HG02642 (cell line): ENCODE measurements around the gene RPS6KA5.
"Not testable (repeated sequence)": the region's sequence is repeated elsewhere in the genome, so short reads cannot be mapped to it uniquely, and the experiment has no call there.

Source experiments
- ATAC-seq: cut with Tn5 transposase; IDR thresholded peaks from one replicate; pipeline ENCODE4 v1.9.1; 2021; ENCODE audit warnings: mild to moderate bottlenecking; ENCODE audit not compliant: unreplicated experiment, poor library complexity

The RPS6KA5 gene

GRCh38 chr14:90844321-90844720, 216.1 kb downstream of the RPS6KA5 start:
- no peak for ATAC-seq

DNA sequence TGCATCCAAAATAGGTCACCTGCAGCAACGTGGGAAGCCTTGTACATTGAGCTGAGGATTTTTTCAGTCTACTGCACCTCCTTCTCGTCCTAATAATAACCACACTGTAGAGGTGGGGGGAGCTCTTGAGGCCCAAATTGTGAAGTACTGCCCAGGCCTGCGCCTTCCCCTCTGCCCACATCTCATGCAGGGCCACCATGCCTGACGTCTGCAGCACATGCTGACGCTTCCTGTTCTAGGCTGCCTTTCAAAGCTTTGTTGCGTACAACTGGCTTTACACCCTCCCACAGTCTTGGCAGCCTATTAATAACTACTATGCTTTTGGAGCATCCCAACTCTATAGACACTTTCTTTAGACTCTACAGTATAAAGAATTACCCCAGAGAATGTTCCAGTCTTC, 217.7 kb downstream of the RPS6KA5 start:
- no peak for ATAC-seq

- not testable (repeated sequence) for ATAC-seq
These were observed 219.8 kb downstream of the RPS6KA5 start for GRCh38 chr14:90840667-90841066.

DNA sequence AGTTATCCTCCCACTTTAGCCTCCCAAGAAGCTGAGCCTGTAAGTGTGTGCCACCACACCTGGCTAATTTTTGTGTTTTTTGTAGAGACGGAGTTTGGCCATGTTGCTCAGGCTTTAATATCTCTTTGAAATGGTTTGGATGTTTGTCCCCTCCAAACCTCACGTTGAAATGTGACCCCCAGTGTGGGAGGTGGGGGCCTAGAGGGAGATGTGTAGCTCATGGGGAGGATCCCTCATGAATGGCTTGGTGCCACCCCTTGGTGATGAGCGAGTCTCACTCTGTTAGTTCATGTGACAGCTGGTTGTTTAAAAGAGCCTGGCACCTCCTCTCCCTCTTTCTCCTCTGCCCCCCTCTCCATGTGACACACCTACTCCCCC, 220.6 kb downstream of the RPS6KA5 start:
- no peak for ATAC-seq

DNA sequence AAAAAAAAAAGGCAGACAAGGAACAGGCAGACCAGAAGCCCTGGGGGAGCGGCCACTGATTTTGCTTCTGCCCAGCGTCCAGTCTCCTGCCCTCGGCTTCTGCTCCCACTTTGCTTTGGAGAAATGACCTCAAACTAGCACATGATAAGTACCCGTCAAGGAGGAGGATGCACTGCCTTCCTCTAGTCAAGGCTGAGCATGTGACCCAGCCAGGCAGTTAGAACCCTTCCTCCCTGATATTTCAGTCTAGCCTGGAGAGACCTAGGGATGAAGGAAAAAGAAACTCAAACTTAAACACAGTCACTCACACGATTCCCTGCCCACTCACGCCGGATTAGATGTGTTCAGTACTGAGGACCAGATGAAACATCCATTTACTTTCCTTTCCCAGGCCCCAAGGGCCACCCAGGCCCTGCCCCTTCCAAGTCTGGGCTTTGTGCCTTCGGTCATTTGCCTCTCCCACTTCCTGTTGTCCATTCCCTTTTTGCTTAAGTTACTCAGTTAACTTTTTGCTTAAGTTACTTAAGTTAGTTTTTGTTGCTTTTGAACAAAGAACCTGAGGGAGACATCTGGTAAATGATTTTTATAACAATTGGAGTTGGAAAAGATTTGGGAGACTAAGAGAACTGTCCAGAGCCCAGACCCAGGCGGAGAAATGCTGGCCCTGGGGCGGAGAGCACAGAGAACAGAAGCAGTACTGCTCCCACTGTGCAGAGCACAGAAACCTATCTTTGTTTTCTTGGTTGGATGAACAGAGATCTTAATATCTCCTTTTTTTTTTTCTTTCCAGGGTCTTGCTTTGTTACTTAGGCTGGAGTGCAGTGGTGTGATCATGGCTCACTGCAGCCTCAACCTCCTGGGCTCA, 221.2 kb downstream of the RPS6KA5 start:
- ATAC-seq, result no peak

GRCh38 chr14:90838531-90838930, 221.9 kb downstream of the RPS6KA5 start:
- not testable (repeated sequence) for ATAC-seq

DNA sequence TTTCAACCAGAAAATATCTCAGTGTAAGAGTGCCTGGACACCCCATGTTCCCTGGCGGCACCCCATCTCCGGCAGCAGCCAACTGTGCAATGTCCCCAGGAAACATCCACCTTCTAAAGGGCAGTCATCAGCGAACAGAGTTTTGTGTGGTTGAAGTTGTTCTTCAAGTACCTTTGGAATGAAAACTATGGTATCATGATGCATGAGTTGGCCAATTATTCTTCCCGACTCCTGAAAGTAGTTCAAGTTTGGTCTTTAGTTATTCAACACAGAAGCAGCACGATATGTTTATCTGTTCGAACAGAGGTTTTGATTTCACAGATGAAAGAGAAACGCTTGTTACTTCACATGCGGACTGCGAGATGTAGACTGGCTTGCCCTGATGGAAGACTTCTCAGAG, 223.1 kb downstream of the RPS6KA5 start:
- no peak for ATAC-seq

DNA sequence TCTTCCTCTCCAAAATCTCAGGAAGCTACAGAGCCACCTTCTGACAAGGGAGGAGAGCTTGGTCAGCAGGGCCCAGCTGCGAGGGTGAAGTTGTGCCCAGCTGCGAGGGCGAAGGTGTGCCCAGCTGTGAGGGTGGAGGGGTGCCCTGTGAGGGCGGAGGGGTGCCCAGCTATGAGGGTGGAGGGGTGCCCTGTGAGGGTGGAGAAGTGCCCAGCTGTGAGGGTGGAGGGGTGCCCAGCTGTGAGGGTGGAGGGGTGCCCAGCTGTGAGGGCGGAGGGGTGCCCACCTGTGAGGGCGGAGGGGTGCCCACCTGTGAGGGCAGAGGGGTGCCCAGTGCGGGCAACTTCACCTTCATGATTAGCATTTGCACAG, 223.8 kb downstream of the RPS6KA5 start:
- no peak for ATAC-seq

DNA sequence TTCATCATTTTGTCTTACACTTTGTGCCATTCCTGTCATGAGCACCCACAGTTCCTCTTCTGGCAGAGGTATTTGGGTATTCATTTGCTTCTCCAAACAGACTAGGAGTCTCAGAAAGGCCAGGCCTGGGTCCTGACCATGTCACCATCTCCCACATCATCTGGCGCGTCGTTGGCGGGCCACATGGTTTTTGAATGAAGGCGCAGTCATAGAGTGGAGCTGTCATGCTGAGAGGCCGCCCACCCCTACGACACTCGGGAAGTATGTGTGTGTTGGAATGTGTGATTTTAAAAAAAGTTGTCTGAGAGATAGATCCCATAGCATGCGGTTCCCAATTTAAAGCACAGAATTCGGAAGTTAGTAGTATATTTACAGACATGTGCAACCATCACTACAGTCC, 228.6 kb downstream of the RPS6KA5 start:
- ATAC-seq, result no peak

GRCh38 chr14:90830931-90831701, 229.3 kb downstream of the RPS6KA5 start:
- no peak for ATAC-seq

DNA sequence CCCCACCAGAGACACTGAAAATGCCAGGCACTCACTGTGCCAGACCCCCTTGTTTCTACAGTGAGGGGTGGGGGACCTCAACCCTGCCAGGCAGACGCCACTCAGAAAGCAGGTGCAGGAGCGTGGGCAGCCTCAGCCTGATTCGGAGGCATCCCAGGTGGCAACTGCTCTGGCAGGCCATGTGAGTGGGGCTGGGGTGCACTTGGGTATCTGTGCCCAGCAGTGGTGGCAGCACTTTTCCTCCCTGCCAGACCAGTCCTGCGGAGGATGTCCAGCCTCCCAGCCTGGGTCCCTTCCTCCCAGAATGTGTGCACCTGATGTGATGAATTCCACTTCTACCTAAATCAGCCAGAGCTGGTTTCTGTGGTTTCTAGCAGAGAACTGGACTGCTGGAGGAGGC, 230.8 kb downstream of the RPS6KA5 start:
- no peak for ATAC-seq

GRCh38 chr14:90828642-90829487, 231.6 kb downstream of the RPS6KA5 start:
- no peak for ATAC-seq

DNA sequence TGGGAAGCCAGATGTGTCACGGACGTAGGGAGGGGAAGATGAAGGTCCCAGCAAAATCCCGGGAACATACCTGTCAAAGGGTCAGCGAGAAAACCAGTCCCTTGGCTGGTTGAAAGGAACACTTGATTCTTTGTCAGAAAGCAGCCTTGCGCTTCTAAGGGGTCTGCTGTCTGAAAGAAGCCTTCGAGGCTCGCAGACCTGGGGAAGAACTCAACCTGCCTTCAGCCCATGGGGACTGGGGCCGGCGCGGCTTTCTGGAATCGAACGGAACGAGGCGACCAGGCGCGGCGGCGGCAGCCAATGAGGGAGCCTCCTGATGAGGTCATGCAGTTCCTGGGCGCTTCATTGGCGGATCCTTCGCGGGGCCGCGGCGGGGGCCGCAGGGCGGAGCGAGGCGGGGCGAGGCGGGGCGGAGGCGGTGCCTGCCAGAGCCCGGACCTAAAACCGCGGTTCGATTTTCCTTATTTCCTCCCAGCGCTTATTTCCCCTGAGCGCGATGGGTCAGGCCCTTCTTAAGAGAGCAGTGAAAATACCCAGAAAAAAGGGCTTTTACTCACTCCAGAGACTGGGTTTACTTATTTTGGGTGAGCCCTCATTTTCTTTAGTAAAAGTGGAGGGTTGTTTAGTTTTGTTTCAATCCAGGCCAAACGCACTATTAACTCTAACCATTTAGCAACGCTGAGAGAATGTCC, 232.4 kb downstream of the RPS6KA5 start:
- ATAC-seq, result peak; percentile 100

GRCh38 chr14:90823542-90823941, 236.9 kb downstream of the RPS6KA5 start:
- ATAC-seq, result not testable (repeated sequence)

- peak; percentile 60 for ATAC-seq
These were observed 239.5 kb downstream of the RPS6KA5 start for GRCh38 chr14:90820958-90821357.

- no peak for ATAC-seq
These were observed 240.6 kb downstream of the RPS6KA5 start for GRCh38 chr14:90819734-90820393.

DNA sequence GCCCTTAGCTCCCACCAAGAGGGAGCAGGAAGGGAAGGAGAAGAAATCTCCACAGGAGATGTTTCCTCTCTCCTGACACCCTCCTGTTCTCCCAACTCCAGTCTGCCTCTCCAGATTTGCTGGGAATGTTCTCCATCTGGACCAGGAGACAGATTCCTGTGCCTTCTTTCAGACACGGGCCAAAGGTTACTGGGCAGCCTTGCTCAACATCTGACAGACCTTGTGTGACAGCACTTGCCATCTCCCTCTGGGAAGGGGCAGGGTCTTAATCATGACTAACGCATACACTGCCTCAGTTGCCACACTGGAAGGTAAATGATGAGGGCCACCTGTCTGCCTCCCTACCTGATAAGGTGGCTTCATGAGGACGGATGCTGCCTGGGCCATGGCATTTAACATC, 241.7 kb downstream of the RPS6KA5 start:
- no peak for ATAC-seq

- no peak for ATAC-seq
These were observed 243.6 kb downstream of the RPS6KA5 start for GRCh38 chr14:90816681-90817436.
